Right lobe of liver (tissue), 6 donors: ENCODE data around the gene CTSZ. TPM values are rescaled to one million over a fixed set of nuclear protein-coding genes. Genes with fewer than 3 reads are reported as not detected.
"Not testable (repeated sequence)": the region's sequence is repeated elsewhere in the genome, so short reads cannot be mapped to it uniquely, and the experiment has no call there.

Experiments
- ATAC-seq, 4 donors: fragments of 200-7000 bp; cut with Tn5 transposase; one replicate each; pipeline ENCODE4 v1.9.1; 2020; ENCODE audit warnings: mild to moderate bottlenecking in 4 of 4, moderate library complexity in 4 of 4
- DNase-seq, 3 donors: peaks; one replicate each; pipeline ENCODE4 v3.0.0-alpha.2; 2020
- H3K27ac ChIP-seq, 3 donors: fragments of 200-600 bp; one replicate each; pipeline ENCODE4 v1.8.0; 2022
- H3K27me3 ChIP-seq, 2 donors: fragments of 200-600 bp; one replicate each; pipeline ENCODE4 v1.8.0; 2022
- H3K36me3 ChIP-seq, 4 donors: fragments of 200-600 bp; sonication (generic) in 1 of 4; one replicate each; pipeline versions ENCODE4 v1.5.1 to v1.8.0; 2017 to 2022; ENCODE audit warnings: control low read depth in 1 of 4
- H3K4me1 ChIP-seq, 4 donors: fragments of 200-600 bp; sonication (generic) in 1 of 4; one replicate each; pipeline versions ENCODE4 v1.5.1 to v1.8.0; 2017 to 2022; ENCODE audit warnings: control low read depth in 1 of 4
- H3K4me3 ChIP-seq, 3 donors: fragments of 200-600 bp; one replicate each; pipeline ENCODE4 v1.8.0; 2022
- H3K9me3 ChIP-seq, 4 donors: fragments of 200-600 bp; sonication (generic) in 1 of 4; one replicate each; pipeline versions ENCODE4 v1.5.1 to v1.8.0; 2017 to 2022; ENCODE audit warnings: control low read depth in 1 of 4
- POLR2A ChIP-seq: fragments of 450-650 bp; IDR thresholded peaks from one replicate; pipeline ENCODE4 v1.6.1; 2017; ENCODE audit warnings: antibody characterized with exemption, mild to moderate bottlenecking
- WGBS: methylation state at CpG from one replicate; pipeline ENCODE4 v1.1.6; 2018; ENCODE audit warnings: low coverage, low lambda C conversion rate; ENCODE audit not compliant: insufficient coverage; ENCODE audit errors: missing lambda C conversion rate; 5-methylcytosine and 5-hydroxymethylcytosine counted together
- intact Hi-C, 2 donors: fragments of 100-400 bp; cut with DNase I; formaldehyde crosslinking; loops; one replicate each; pipeline versions ENCODE4 v1.11.2 to v1.14.1; 2022
- total RNA-seq, 6 experiments: library from RNA; depleted of rRNA in 2 of 6; stranded (reverse); fragments of >200 nt in 2 of 6; fragmentation: NEBNext Ultra II Directional in 3 of 6; extraction: Animal tissue kit (Norgen Biotek cat#: 25700) in 3 of 6; gene quantifications; one replicate each; pipeline versions ENCODE4 v1.1.0 to v1.2.4, GENCODE V29; 2016 to 2023
- TF ChIP-seq, protein P1 (sequence below), 4 donors: fragments of 200-600 bp in 3 of 4; fragments of 450-650 bp in 1 of 4; IDR thresholded peaks; one replicate each; pipeline versions ENCODE4 v1.5.1 to v1.8.0; 2016 to 2022; ENCODE audit warnings: antibody characterized with exemption in 4 of 4, mild to moderate bottlenecking in 2 of 4
- donor health status: DM: no; HTN: yes; CAD: no.
- donor health status: DM: no; HTN: no; CAD: no.
- donor health status: DM: no; HTN: no; CAD: no.
- donor health status: DM: no; HTN: yes; CAD: no.
- donor health status: DM: no; HTN: yes; CAD: no.

Gene CTSZ
- total RNA-seq, 6 experiments from 2014 or later = 198 to 296 (median 222) TPM

DNA sequence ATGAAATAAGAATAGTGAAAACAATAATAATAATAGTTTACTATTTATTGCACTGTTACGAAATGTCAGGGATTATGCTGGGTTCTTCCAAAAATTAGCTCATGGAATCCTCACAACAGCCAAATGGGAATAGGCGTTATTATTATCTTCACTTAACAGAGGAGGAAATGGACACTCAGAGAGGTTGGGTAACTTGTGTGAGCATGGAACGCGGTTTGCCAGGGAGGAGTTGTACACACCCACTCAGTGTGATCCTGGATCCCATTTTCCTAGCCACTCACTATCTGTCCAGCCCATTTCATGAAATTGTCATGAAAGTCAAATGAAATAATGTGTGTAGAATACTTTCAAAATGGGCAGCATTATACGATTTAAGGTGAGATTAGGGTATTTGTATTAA is 21.4 kb downstream of the CTSZ start:
- intact Hi-C loops = loop anchor here in 1 of 2 donors (5.0 kb wide), 1 partner anchor 232 kb away; no protein-coding TSS in a partner anchor
- ATAC-seq (no peak), DNase-seq (no peak)
- Histone ChIP-seq H3K9me3 (no peaks in the 10 kb centered on the region), H3K36me3 (peaks cover 0 to 46% (median 12%) of the 10 kb centered on the region in 4 donors), H3K4me1 (peaks cover 0 to 31% (median 3%) of the 10 kb centered on the region in 4 donors), H3K27ac (no peak overlapping the region), H3K4me3 (no peak overlapping the region), H3K27me3 (no peaks in the 10 kb centered on the region)
- 83% methylated on average over 5 of the region's 5 CpGs for whole genome bisulfite sequencing
- TF ChIP-seq, protein P1, sequence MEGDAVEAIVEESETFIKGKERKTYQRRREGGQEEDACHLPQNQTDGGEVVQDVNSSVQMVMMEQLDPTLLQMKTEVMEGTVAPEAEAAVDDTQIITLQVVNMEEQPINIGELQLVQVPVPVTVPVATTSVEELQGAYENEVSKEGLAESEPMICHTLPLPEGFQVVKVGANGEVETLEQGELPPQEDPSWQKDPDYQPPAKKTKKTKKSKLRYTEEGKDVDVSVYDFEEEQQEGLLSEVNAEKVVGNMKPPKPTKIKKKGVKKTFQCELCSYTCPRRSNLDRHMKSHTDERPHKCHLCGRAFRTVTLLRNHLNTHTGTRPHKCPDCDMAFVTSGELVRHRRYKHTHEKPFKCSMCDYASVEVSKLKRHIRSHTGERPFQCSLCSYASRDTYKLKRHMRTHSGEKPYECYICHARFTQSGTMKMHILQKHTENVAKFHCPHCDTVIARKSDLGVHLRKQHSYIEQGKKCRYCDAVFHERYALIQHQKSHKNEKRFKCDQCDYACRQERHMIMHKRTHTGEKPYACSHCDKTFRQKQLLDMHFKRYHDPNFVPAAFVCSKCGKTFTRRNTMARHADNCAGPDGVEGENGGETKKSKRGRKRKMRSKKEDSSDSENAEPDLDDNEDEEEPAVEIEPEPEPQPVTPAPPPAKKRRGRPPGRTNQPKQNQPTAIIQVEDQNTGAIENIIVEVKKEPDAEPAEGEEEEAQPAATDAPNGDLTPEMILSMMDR (IDR thresholded peaks at IDR 0.05) = no peak
- no peak for TF ChIP-seq POLR2A

DNA sequence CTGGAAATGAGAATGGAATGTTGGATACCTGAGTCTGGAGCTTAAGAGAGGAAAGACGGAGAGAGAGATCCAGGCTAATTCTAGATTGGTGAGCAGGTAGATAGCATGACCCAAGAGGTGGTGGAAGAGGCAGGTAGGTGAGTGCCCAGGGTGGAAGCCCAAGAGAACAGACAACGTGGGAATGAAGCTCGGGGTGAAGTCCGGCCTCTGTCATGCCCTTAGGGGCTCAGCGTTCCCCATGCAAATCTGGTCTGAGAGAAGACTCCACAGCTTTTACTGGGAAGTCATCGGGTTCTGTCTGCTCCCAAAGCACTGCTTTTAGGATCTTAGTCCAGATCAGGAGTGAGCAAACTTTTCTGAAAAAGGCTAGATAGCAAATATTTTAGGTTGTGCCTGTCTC is 22.4 kb downstream of the CTSZ start:
- TF ChIP-seq, protein P1 (IDR thresholded peaks at IDR 0.05) = no peak
- TF ChIP-seq POLR2A = no peak
- peak in 1 of 3 donors; percentile 41 for DNase-seq
- Histone ChIP-seq H3K36me3 (peaks cover 0 to 37% (median 10%) of the 10 kb centered on the region in 4 donors), H3K27ac (no peak overlapping the region), H3K4me3 (no peak overlapping the region), H3K4me1 (peaks cover 0 to 31% (median 3%) of the 10 kb centered on the region in 4 donors), H3K9me3 (no peaks in the 10 kb centered on the region), H3K27me3 (no peaks in the 10 kb centered on the region)
- WGBS = 64% methylated on average over 4 of the region's 6 CpGs
- ATAC-seq = no peak
- intact Hi-C loops = loop anchor here in 1 of 2 donors (5.0 kb wide), 1 partner anchor 233 kb away; no protein-coding TSS in a partner anchor

DNA sequence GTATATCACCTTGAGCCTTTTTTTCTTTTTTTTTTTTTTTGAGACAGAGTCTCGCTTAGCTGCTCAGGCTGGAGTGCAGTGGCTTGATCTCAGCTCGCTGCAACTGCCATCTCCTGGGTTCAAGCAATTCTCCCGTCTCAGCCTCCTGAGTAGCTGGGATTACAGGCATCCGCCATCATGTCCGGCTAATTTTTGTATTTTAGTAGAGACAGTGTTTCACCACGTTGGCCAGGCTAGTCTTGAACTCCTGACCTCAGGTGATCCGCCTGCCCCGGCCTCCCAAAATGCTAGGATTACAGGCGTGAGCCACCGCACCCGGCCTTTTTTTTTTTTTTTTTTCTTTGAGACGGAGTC is 24.0 kb downstream of the CTSZ start:
- peak in 1 of 3 donors; percentile 30 for DNase-seq
- H3K27ac ChIP-seq, ATAC-seq, H3K27me3 ChIP-seq, H3K9me3 ChIP-seq, intact Hi-C loops, H3K4me3 ChIP-seq: not testable (repeated sequence)
- H3K36me3 ChIP-seq = peaks cover 0 to 21% (median 0%) of the 10 kb centered on the region in 4 donors
- peaks cover 0 to 30% (median 3%) of the 10 kb centered on the region in 4 donors for H3K4me1 ChIP-seq
- 98% methylated on average over 9 of the region's 12 CpGs for WGBS

GRCh38 chr20:58982406-58983114 is 24.5 kb downstream of the CTSZ start:
- Histone ChIP-seq H3K4me1 (peaks cover 0 to 24% (median 2%) of the 10 kb centered on the region in 4 donors), H3K9me3 (no peaks in the 10 kb centered on the region), H3K36me3 (peaks cover 0 to 15% (median 0%) of the 10 kb centered on the region in 4 donors), H3K27ac (no peak overlapping the region), H3K4me3 (peak overlapping the region in 1 of 3 donors; percentile 84), H3K27me3 (no peaks in the 10 kb centered on the region)
- DNase-seq = peak in 1 of 3 donors; percentile 29
- TF ChIP-seq, protein P1 (IDR thresholded peaks at IDR 0.05) = no peak
- TF ChIP-seq POLR2A = no peak
- intact Hi-C loops = no loop called here
- 73% methylated on average over 10 of the region's 12 CpGs for WGBS
- no peak for ATAC-seq
